Hepatocyte (in vitro differentiated cells): ENCODE measurements around the gene CD93.

Experiments
- EZH2 ChIP-seq: fragments of 200-600 bp; sonication (generic); IDR thresholded peaks from 2 replicates; pipeline ENCODE4 v1.6.1; 2016; ENCODE audit warnings: antibody characterized with exemption, mild to moderate bottlenecking, borderline replicate concordance
- TF ChIP-seq, protein P1 (sequence below): fragments of 200-600 bp; sonication (generic); IDR thresholded peaks from 2 replicates; pipeline ENCODE4 v1.5.1; 2016; ENCODE audit warnings: antibody characterized with exemption, mild to moderate bottlenecking; ENCODE audit not compliant: poor library complexity

DNA sequence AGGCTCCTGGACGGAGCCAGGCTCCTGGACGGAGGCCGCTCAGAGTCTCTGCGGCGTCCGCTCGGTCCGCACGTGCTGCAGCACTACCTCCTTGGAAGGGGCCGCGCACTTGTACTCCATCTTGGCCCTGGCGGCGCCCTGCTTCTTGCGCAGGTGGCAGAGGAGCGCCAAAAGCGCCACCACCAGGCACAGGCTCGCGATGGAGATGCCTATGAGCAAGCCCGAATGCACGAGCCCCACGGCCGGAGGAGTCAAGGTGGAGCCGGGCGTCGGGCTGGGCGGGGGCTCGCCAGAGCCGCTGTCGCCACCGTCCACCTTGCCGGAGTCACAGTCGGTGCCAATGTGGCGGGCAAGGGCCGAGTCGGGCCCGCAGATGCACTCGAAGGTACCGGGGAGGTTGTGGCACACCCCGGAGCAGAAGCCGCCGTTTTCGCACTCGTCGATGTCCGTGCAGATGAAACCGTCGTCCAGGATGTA lies 38.3 kb downstream of the CD93 start:
- TF ChIP-seq, protein P1, sequence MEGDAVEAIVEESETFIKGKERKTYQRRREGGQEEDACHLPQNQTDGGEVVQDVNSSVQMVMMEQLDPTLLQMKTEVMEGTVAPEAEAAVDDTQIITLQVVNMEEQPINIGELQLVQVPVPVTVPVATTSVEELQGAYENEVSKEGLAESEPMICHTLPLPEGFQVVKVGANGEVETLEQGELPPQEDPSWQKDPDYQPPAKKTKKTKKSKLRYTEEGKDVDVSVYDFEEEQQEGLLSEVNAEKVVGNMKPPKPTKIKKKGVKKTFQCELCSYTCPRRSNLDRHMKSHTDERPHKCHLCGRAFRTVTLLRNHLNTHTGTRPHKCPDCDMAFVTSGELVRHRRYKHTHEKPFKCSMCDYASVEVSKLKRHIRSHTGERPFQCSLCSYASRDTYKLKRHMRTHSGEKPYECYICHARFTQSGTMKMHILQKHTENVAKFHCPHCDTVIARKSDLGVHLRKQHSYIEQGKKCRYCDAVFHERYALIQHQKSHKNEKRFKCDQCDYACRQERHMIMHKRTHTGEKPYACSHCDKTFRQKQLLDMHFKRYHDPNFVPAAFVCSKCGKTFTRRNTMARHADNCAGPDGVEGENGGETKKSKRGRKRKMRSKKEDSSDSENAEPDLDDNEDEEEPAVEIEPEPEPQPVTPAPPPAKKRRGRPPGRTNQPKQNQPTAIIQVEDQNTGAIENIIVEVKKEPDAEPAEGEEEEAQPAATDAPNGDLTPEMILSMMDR = no peak
- TF ChIP-seq EZH2 = no peak
